ENCODE results near the gene RUBCNL.

The RUBCNL gene

DNA sequence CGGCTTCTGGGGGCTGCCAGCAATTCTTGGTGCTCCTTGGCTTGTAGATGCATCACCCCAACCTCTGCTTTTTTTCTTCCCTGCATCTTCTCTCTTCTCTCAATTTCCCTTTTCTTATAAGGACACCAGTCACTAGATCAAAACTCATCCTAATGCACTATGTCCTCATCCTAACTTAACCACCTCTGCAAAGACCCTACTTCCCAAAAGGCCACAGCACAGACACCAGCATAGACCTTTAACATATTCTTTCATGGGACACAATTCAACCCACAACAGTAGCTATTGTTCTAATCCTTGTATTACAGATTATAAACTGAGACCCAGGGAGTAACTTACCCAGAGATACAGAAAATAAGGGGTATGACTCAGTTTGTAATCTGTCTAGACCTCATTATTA lies 47.0 kb downstream of the RUBCNL start:
- no peak for DNase-seq

GRCh38 chr13:46339035-46339666 lies 47.9 kb downstream of the RUBCNL start:
- no peak for DNase-seq

DNA sequence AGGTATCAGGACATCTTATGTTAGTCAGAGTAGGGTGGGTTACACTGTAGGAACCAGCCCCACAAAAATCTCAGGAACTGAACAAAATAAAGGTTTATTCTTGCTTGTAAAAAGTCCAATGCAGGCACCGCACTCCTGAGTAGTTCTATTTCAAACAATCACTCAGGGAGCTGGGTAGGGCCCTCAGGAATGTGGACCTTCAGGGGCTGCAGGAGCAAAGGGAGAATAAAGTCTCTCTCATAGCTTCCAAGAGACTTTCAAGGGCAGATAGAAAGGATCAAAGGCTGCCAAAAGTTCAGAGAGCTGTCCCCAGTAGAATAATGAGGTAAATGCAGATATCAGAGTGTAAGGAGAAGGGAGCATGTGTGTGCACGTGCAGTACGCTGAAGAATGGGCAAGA lies 49.4 kb downstream of the RUBCNL start:
- DNase-seq: no peak

DNA sequence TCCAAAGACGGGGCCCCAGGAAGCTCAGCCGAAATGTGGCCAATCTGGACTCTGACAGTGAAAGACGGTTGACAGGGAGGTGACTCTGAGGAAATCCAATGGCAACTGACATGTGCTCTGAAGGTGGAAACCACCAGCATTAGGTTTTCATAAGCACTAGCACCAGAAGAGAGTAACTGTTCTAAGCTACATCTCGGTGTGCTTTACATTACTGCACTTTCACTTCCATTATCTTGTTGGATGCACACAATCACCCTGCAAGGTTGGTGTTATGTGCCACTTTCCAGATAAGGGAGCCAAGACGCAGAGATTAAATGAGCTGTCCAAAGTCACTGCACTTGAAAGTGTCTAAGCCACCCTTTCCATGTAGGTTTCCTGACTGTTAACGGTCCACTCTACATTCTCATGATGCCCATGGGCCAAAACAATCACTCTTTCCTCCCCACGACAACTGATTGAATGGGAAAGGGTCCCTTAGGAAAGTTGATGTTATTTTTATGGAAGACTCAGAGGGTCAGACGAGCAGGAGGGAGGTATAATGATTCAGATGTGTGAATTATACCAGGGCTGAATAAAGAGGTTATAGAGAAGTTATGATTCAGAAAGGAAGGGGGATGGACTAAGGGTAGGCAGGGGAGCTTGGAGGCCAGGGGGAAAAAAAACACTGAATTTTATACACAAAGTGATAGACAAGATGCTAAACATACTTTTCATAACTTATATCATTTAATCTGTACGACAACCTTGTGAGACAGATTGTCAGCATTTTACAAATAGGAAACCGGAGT lies 52.8 kb downstream of the RUBCNL start:
- no peak for DNase-seq

- DNase-seq: no peak
Observed at GRCh38 chr13:46332772-46333171, 54.3 kb downstream of the RUBCNL start.

GRCh38 chr13:46329624-46330023 lies 57.4 kb downstream of the RUBCNL start:
- no peak for DNase-seq

- no peak for DNase-seq
Observed at GRCh38 chr13:46327246-46327645, 59.8 kb downstream of the RUBCNL start.

DNA sequence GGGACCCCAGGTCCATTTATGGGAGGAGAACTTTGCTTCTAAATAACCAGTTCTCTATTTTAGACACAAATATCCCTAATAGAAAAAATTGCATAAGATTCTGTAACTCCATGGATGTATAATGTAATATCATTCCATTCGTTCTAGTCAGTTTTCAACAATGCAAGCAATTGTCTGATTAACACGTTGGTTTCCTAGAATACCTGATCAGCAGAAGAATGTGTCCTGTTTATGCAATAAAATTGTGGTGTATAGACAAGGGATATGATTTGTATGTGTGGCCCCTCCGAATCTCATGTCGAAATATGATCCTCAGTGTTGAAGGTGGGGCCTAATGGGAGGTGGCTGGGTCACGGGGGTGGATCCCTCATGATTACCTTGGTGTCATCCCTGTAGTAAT lies 62.1 kb downstream of the RUBCNL start:
- DNase-seq: no peak

- DNase-seq: peak; percentile 3 to 30
Observed at GRCh38 chr13:46321494-46322225, 65.4 kb downstream of the RUBCNL start.

- no peak for DNase-seq
Observed at GRCh38 chr13:46320821-46321220, 66.2 kb downstream of the RUBCNL start.

DNA sequence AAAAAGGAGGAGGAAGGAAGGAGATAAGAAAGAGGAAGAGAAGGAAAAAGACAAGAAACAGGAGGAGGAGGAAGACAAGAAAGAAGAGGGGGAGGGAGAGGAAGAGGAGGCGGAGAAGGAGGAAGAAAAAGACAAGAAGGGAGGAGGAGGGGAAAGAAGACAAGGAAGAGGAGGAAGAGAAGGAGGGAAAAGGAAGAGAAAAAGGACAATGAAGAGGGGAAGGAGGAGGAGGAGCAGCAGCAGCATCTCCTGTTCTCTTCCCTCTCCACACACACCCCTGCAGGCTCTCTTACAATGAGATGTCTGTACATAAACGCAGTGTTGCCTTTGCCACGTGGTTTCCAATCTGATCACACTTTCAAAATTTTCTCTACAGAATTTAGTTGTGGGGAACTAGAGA lies 66.6 kb downstream of the RUBCNL start:
- no peak for DNase-seq

DNA sequence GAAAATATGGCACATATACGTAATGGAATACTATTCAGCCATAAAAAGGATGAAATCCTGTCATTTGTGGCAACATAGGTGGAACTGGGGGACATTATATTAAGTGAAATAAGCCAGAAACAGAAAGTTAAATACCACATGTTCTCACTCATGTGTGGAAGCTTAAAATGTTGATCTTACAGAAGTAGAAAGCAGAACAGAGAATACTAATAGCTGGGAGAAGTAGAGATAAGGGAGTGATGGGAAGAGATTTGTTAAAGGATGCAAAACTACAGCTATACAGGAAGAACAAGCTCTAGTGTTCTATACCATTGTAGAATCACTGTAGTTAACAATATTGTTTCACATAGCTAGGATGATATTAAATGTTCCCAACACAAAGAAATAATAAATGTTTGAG lies 68.1 kb downstream of the RUBCNL start:
- no peak for DNase-seq

- no peak for DNase-seq
Observed at GRCh38 chr13:46317120-46317519, 69.9 kb downstream of the RUBCNL start.

DNA sequence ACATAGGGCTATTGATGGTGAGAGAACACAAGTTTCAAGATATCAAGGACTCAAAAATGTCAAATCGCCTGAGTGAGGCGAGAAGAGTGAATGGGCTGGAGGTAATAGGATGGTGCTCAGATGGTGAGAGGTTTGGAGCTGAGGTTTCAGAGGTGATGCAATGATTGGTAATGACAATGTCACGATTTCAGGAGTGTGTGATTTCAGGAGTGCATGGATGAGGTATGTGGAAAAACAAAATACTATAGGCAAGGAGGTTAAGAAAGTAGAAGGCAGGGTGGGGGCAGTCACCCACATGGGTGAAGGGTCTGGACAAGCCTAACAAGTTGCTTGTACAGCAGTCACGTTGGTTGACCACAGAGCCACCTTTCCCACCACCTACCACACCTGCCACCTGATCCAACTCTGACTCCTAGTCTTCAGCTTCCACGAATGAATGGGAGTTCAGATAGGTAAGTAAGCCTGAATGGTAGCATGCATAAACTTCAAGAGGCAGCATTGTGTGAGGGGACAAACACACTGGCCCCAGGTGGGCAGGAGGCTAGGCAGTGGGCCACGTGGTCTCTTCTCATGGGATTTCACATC lies 71.5 kb downstream of the RUBCNL start:
- DNase-seq: no peak

- no peak for DNase-seq
Observed at GRCh38 chr13:46315036-46315435, 72.0 kb downstream of the RUBCNL start.

DNA sequence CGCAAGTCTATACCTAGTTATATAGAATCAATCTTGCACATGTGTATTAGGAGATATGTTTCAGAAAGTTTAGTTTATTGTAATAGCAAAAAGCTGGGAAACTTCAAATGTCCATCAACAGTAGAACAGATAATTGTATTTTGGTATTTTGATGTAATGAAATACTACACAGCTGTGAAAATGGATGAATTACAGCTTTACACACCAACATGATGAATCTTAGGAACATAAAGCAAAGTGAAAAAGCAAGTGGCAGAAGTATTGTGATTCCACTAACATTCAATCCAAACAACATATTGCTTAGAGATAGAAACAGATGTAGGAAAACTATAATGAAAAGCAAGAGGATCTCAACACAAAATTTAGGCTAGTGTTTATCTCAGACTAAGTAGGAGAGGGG lies 72.5 kb downstream of the RUBCNL start:
- DNase-seq: no peak

DNA sequence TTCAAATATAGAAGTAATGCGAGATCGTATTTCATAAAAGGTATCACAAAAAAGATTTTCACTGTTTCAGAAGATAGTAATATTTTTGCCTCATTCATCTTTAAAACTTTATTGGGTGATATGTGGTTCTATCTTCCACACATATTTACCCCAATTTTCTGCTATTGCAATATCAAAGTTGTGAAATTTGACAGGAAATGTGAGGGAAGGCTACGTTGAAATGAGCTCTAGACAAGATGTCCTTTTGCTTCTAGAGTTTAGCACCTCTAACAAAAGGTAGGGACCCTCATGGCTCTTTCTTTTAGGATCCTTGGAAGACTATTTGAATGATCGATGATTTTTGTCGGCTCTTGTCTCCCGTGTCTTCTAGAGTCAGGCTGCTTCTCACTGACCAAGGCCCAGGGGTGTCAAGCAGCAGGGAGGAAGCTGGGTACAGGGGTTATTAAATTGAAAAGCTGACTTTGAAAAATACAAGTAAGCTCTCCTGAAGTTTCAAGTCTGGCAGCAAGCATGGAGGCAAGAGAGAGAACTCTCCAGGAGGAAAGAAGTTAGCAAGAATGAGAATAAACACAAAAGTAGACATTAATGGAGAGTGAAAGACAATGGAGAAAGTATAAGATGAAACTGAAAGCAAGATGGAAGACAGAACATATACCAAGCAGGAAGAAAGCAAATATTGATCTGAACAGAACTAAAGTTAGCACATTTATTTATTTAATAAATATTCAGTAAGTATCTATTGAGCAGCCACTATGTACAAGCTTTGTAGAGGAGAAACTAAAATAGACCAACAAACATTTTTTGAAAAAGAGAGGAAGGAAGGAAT lies 73.4 kb downstream of the RUBCNL start:
- no peak for DNase-seq

GRCh38 chr13:46313024-46313423 lies 74.0 kb downstream of the RUBCNL start:
- DNase-seq: no peak

DNA sequence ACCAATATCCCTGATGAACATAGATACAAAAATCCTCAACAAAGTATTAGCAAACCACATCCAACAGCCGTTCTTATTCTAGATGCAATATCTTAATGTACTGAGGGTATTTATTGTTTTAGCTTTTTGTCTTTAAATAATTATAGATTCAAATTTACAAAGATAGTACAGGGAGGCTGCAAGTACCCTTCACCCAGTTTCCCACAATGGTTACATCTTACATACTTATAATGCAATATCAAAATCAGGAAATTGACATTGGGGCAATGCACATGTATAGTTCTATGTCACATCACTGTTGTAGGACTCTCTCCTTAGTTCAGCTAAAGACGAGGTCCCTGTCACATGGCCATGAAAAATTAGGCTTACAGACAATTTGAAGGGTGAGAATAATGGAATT lies 75.8 kb downstream of the RUBCNL start:
- DNase-seq: no peak

DNA sequence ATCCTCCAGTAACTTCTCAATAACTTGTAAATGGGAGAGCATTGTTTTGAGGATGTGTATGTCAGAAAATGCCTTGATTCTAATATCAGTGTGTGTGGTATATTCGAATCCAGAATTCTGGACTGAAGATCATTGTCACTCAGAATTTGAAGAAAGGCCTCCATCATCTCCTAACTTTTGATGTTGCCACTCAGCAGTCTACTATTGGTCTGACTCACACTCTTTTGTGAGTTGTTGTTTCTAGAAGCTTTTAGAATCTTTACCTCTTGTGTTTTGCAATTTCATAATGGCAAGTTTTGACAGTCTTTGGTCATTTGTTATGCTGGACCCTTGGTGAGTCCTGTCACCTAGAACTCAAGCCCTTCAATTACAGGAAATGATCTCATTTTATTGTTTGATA lies 77.0 kb downstream of the RUBCNL start:
- no peak for DNase-seq

- no peak for DNase-seq
Observed at GRCh38 chr13:46307554-46307953, 79.5 kb downstream of the RUBCNL start.

GRCh38 chr13:46304546-46304945 lies 82.5 kb downstream of the RUBCNL start:
- DNase-seq: no peak
